A673 (cell line): ENCODE measurements around the gene CLDN1. TPM values are rescaled to one million over a fixed set of nuclear protein-coding genes. Genes with fewer than 3 reads are reported as not detected.

Experiments
- BruUV-seq: library from RNA; stranded (reverse); fragments of 400-500 nt; replicated peaks from 2 replicates; lab custom pipeline; 2021; lab: Mats Ljungman, UMichigan
- CTCF ChIA-PET: fragments of 300-600 bp; sonication (Branson Sonifier 250); formaldehyde crosslinking; loops from one replicate; lab custom pipeline; 2022; ENCODE audit warnings: antibody characterized with exemption; lab: Charles Lee
- POLR2A ChIA-PET: fragments of 300-600 bp; sonication (Branson Sonifier 250); formaldehyde crosslinking; loops from one replicate; lab custom pipeline; 2022; ENCODE audit warnings: antibody characterized with exemption; ENCODE audit not compliant: low non-redundant PET; lab: Charles Lee
- DNase-seq: peaks from one replicate; pipeline ENCODE4 v3.0.0-alpha.2; 2015; ENCODE audit warnings: low spot score
- H3K27ac ChIP-seq: fragments of 200-600 bp; sonication (generic); 2 replicates; pipeline ENCODE4 v1.5.1; 2016; ENCODE audit warnings: mixed run types, low read depth, mild to moderate bottlenecking, mixed read lengths, antibody characterized with exemption, low read length; ENCODE audit not compliant: poor library complexity, severe bottlenecking
- H3K27me3 ChIP-seq: fragments of 200-600 bp; sonication (generic); replicated peaks from 2 replicates; pipeline ENCODE4 v1.6.1; 2017; ENCODE audit warnings: mixed run types, low read depth, mild to moderate bottlenecking, mixed read lengths, antibody characterized with exemption, low read length; ENCODE audit not compliant: insufficient read depth, poor library complexity
- H3K36me3 ChIP-seq: fragments of 200-600 bp; sonication (generic); 2 replicates; pipeline ENCODE4 v1.6.1; 2016; ENCODE audit warnings: mixed run types, mild to moderate bottlenecking, mixed read lengths, antibody characterized with exemption, low read length; ENCODE audit not compliant: insufficient read depth, poor library complexity, severe bottlenecking
- H3K4me1 ChIP-seq: fragments of 200-600 bp; sonication (generic); 2 replicates; pipeline ENCODE4 v1.6.1; 2017; ENCODE audit warnings: mixed run types, mild to moderate bottlenecking, mixed read lengths, antibody characterized with exemption, low read length; ENCODE audit not compliant: insufficient read depth, poor library complexity, severe bottlenecking
- H3K4me3 ChIP-seq: fragments of 200-600 bp; sonication (generic); 2 replicates; pipeline ENCODE4 v1.5.1; 2016; ENCODE audit warnings: low read depth, mixed run types, mild to moderate bottlenecking, mixed read lengths, low read length; ENCODE audit not compliant: poor library complexity, severe bottlenecking
- H3K9me3 ChIP-seq: fragments of 200-600 bp; sonication (generic); 2 replicates; pipeline ENCODE4 v1.6.1; 2016; ENCODE audit warnings: mixed run types, low read depth, mild to moderate bottlenecking, mixed read lengths, antibody characterized with exemption, low read length; ENCODE audit not compliant: poor library complexity, severe bottlenecking
- EZH2 ChIP-seq: fragments of 200-600 bp; sonication (generic); IDR thresholded peaks from 2 replicates; pipeline ENCODE4 v1.6.1; 2017; ENCODE audit warnings: borderline replicate concordance, low read depth, mild to moderate bottlenecking, mixed read lengths, antibody characterized with exemption, low read length; ENCODE audit not compliant: poor library complexity, severe bottlenecking
- intact Hi-C: fragments of 100-400 bp; cut with micrococcal nuclease; formaldehyde crosslinking; loops from one replicate; pipeline ENCODE4 v1.10.0; 2022; ENCODE audit not compliant: unreplicated experiment
- total RNA-seq: library from RNA; stranded (reverse); gene quantifications from 2 replicates; pipeline ENCODE4 v1.2.3, GENCODE V29; 2021
- TF ChIP-seq, protein P1 (sequence below): fragments of 300-800, 200-600 bp; sonication (generic); conservative IDR thresholded peaks from 2 replicates; pipeline ENCODE4 v1.5.1; 2017; ENCODE audit warnings: low read depth, mild to moderate bottlenecking, antibody characterized with exemption, low read length, moderate library complexity, mixed read lengths

Gene CLDN1
- total RNA-seq, 1 experiment from 2014 or later = 184 TPM

DNA sequence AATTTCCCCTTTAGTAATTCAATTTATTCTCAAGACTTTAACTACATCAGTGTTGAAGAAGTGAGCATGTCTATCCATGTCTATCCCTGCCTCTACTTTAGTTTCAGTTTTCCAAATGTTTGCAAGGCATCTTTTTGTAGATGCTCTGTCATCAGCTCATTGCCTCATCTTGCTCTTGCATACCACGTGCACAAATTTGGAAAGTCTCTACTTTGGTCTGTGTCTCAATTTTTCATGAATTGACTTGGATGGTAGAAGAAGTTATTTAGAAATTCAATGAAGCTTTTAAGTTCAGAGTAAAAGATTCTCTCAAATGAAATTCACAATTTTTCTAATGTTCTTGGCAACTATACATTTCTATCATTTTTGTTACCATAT is 55.3 kb downstream of the CLDN1 start:
- H3K36me3 ChIP-seq = no peaks in the 10 kb centered on the region
- DNase-seq = no peak
- no peak overlapping the region for H3K4me3 ChIP-seq
- intact Hi-C loops = no loop called here
- H3K27ac ChIP-seq = no peak overlapping the region
- BruUV-seq = no TSS peak
- POLR2A ChIA-PET = no interaction called here
- no peaks in the 10 kb centered on the region for H3K9me3 ChIP-seq
- no peaks in the 10 kb centered on the region for H3K27me3 ChIP-seq
- CTCF ChIA-PET = no interaction called here
- TF ChIP-seq, protein P1, sequence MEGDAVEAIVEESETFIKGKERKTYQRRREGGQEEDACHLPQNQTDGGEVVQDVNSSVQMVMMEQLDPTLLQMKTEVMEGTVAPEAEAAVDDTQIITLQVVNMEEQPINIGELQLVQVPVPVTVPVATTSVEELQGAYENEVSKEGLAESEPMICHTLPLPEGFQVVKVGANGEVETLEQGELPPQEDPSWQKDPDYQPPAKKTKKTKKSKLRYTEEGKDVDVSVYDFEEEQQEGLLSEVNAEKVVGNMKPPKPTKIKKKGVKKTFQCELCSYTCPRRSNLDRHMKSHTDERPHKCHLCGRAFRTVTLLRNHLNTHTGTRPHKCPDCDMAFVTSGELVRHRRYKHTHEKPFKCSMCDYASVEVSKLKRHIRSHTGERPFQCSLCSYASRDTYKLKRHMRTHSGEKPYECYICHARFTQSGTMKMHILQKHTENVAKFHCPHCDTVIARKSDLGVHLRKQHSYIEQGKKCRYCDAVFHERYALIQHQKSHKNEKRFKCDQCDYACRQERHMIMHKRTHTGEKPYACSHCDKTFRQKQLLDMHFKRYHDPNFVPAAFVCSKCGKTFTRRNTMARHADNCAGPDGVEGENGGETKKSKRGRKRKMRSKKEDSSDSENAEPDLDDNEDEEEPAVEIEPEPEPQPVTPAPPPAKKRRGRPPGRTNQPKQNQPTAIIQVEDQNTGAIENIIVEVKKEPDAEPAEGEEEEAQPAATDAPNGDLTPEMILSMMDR = no peak
- no peak for TF ChIP-seq EZH2
- H3K4me1 ChIP-seq = peaks cover 5% of the 10 kb centered on the region

GRCh38 chr3:190266265-190266912 is 55.9 kb downstream of the CLDN1 start:
- BruUV-seq = no TSS peak

GRCh38 chr3:190265796-190266195 is 56.5 kb downstream of the CLDN1 start:
- intact Hi-C loops = no loop called here
- DNase-seq = no peak
- CTCF ChIA-PET = no interaction called here
- POLR2A ChIA-PET = no interaction called here
- TF ChIP-seq EZH2 = no peak
- TF ChIP-seq, protein P1 = no peak
- no TSS peak for BruUV-seq
- Histone ChIP-seq H3K4me3 (no peak overlapping the region), H3K27me3 (no peaks in the 10 kb centered on the region), H3K9me3 (no peaks in the 10 kb centered on the region), H3K36me3 (no peaks in the 10 kb centered on the region), H3K4me1 (peaks cover 5% of the 10 kb centered on the region), H3K27ac (no peak overlapping the region)

More at GRCh38 chr3:190266265-190266912, 55.9 kb downstream of the CLDN1 start:
- TF ChIP-seq, protein P1 = no peak
- no peak for TF ChIP-seq EZH2
- CTCF ChIA-PET = no interaction called here
- Histone ChIP-seq H3K4me3 (no peak overlapping the region), H3K4me1 (peaks cover 5% of the 10 kb centered on the region), H3K9me3 (no peaks in the 10 kb centered on the region), H3K27me3 (no peaks in the 10 kb centered on the region), H3K36me3 (no peaks in the 10 kb centered on the region), H3K27ac (no peak overlapping the region)
- DNase-seq = no peak
- POLR2A ChIA-PET = no interaction called here
- intact Hi-C loops = no loop called here
